ENCODE results near the gene COL13A1. TPM values are rescaled to one million over a fixed set of nuclear protein-coding genes. Genes with fewer than 3 reads are reported as not detected.

COL13A1 gene
- total and polyA plus RNA-seq, 2 experiments from 2014 or later, result 5.2 to 8.6 TPM

DNA sequence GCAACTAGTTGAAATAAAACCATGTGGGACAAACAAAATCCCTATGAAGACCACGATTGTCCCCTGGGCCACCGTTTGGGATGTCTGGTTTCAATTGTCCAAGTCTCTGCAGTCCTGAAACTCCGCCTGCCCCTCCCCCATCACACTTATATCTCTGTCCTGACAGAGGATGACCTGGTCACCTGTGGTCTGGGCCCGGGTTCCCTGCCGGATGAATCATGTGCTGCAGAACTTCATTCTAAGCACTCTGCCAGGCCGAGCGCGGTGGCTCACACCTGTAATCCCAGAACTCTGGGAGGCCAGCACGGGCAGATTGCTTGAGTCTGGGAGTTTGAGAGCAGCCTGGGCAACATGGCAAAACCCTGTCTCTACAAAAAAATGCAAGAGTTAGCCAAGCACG lies 91.1 kb downstream of the COL13A1 start:
- H3K27ac Mint-ChIP-seq, result no peak overlapping the region
- no peaks in the 10 kb centered on the region for H3K79me2 ChIP-seq (replicated peaks; ENCODE audit: insufficient read depth)
- H3K4me1 Mint-ChIP-seq, result peaks cover 12% of the 10 kb centered on the region
- DNase-seq (ENCODE audit: low spot score), result no peak
- no peak overlapping the region for H2AFZ ChIP-seq
- H4K20me1 ChIP-seq (replicated peaks; ENCODE audit: insufficient read depth), result no peaks in the 10 kb centered on the region
- no peak for ATAC-seq
- no peak overlapping the region for H3K4me3 ChIP-seq
- no peaks in the 10 kb centered on the region for H3K9me3 Mint-ChIP-seq
- H3K4me2 ChIP-seq, result no peak overlapping the region
- no peaks in the 10 kb centered on the region; the same call in 2 of the 3 replicates for H3K36me3 Mint-ChIP-seq (ENCODE audit: low read depth)
- no peak for TF ChIP-seq ETS1 (IDR thresholded peaks at IDR 0.05)
- no peak for TF ChIP-seq REST (IDR thresholded peaks at IDR 0.05; ENCODE audit: unreplicated experiment)
- no peak for TF ChIP-seq NANOG (IDR thresholded peaks at IDR 0.05; ENCODE audit: borderline replicate concordance)
- TF ChIP-seq ZNF114 (CRISPR knock-in tag; IDR thresholded peaks at IDR 0.05), result no peak
- TF ChIP-seq CTCF (conservative IDR thresholded peaks at IDR 0.05; ENCODE audit: low read depth in 2 of 2), result no peak
- TF ChIP-seq EZH2 (IDR thresholded peaks at IDR 0.05; ENCODE audit: low read depth, unreplicated experiment), result no peak
- TF ChIP-seq EZH2phosphoT487 (IDR thresholded peaks at IDR 0.05; ENCODE audit: unreplicated experiment), result no peak
- H3K9me2 ChIP-seq (ENCODE audit: insufficient read depth), result no peaks in the 10 kb centered on the region
- no peaks in the 10 kb centered on the region for H3F3A ChIP-seq (replicated peaks; ENCODE audit: low read depth)
- no peaks in the 10 kb centered on the region for H3K27me3 ChIP-seq (ENCODE audit: insufficient read depth)
- 0 out of 2 replicates have a peak, but pooled peaks cover 10% of the 10 kb centered on the region for H3K4me1 ChIP-seq (ENCODE audit: insufficient read depth)
- no peaks in the 10 kb centered on the region for H3K36me3 ChIP-seq (ENCODE audit: insufficient read depth)
- H3K27ac ChIP-seq (ENCODE audit: low read depth), result no peak overlapping the region
- H3K27me3 Mint-ChIP-seq (ENCODE audit: insufficient read depth, low read depth, poor library complexity), result peaks cover 13% of the 10 kb centered on the region
- H3K4me3 Mint-ChIP-seq, result no peak overlapping the region

DNA sequence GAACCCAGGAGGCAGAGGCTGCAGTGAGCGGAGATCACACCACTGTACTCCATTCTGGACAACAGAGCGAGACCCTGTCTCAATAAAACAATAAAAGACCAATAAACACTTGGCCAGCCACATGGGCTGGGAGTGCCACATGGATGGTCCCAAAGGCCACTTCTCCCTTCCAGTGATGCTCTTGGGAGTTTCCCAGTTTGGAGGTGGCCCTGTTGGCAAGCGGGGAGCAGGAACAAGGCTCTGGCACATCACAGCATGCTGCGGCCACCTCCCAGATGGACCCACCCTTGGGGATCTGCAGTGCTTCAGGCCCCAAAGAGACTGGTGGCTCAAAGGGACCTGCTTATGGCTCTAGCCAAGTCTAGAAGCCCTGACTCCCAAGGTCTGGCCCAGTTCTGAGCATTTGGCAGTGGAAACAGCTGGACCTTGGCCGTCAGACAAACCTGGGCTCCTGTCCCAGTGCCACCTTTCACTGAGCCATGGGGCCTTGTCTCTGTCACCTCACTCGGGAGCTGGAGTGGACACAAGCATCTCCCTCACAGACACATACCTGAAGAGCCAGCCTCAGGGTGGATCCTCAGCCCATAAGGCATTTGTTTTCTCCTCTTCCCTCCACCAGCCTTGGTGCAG lies 91.7 kb downstream of the COL13A1 start:
- ATAC-seq (no peak), DNase-seq (ENCODE audit: low spot score) (no peak)
- H4K20me1 ChIP-seq (replicated peaks; ENCODE audit: insufficient read depth), result no peaks in the 10 kb centered on the region
- H3K27ac Mint-ChIP-seq, result no peak overlapping the region
- H3K9me3 Mint-ChIP-seq, result no peaks in the 10 kb centered on the region
- no peaks in the 10 kb centered on the region for H3K9me2 ChIP-seq (ENCODE audit: insufficient read depth)
- H2AFZ ChIP-seq, result no peak overlapping the region
- no peaks in the 10 kb centered on the region for H3F3A ChIP-seq (replicated peaks; ENCODE audit: low read depth)
- TF ChIP-seq CREB1 (CRISPR knock-in tag; IDR thresholded peaks at IDR 0.05; ENCODE audit: low read depth), result no peak
- H3K27me3 Mint-ChIP-seq (ENCODE audit: insufficient read depth, low read depth, poor library complexity), result peaks cover 17% of the 10 kb centered on the region
- peaks cover 12% of the 10 kb centered on the region for H3K4me1 Mint-ChIP-seq
- H3K79me2 ChIP-seq (replicated peaks; ENCODE audit: insufficient read depth), result no peaks in the 10 kb centered on the region
- no peak overlapping the region for H3K27ac ChIP-seq (ENCODE audit: low read depth)
- no peak overlapping the region for H3K4me3 Mint-ChIP-seq
- H3K36me3 ChIP-seq (ENCODE audit: insufficient read depth), result no peaks in the 10 kb centered on the region
- H3K4me1 ChIP-seq (ENCODE audit: insufficient read depth), result 0 out of 2 replicates have a peak, but pooled peaks cover 10% of the 10 kb centered on the region
- H3K36me3 Mint-ChIP-seq (ENCODE audit: low read depth), result no peaks in the 10 kb centered on the region; the same call in 2 of the 3 replicates
- no peak overlapping the region for H3K4me2 ChIP-seq
- no peaks in the 10 kb centered on the region for H3K27me3 ChIP-seq (ENCODE audit: insufficient read depth)
- H3K4me3 ChIP-seq, result no peak overlapping the region
